NCI-H2196 treated with DMSO at 0.1 percent for 48 hours (cell line): Measurements from ENCODE around the gene GGNBP2.

Experiments used
- DNase-seq: peaks from one replicate; lab custom pipeline; 2025; ENCODE audit not compliant: unreplicated experiment; lab: John Stamatoyannopoulos, UW

GGNBP2 gene

GRCh38 chr17:36515837-36516236 lies 28.9 kb upstream of the GGNBP2 start:
- no peak for DNase-seq

GRCh38 chr17:36523113-36523512 lies 21.6 kb upstream of the GGNBP2 start:
- no peak for DNase-seq

GRCh38 chr17:36524428-36524876 lies 20.3 kb upstream of the GGNBP2 start:
- DNase-seq = no peak

GRCh38 chr17:36525113-36525512 lies 19.6 kb upstream of the GGNBP2 start:
- no peak for DNase-seq

GRCh38 chr17:36525888-36526287 lies 18.8 kb upstream of the GGNBP2 start:
- no peak for DNase-seq

GRCh38 chr17:36527621-36528250 lies 17.0 kb upstream of the GGNBP2 start:
- no peak for DNase-seq

- no peak for DNase-seq
Observed at GRCh38 chr17:36529121-36529520, 15.6 kb upstream of the GGNBP2 start.

GRCh38 chr17:36532435-36532975 lies 12.2 kb upstream of the GGNBP2 start:
- no peak for DNase-seq

- peak; percentile 24 for DNase-seq
Observed at GRCh38 chr17:36533935-36534839, 10.5 kb upstream of the GGNBP2 start.

- peak; percentile 69 for DNase-seq
Observed at GRCh38 chr17:36534840-36535668, 9.7 kb upstream of the GGNBP2 start, which contains the start of the genes MYO19 and PIGW. TSS of gene MYO19 (minus strand) at chr17:36534868. CDS start at chr17:36532538, 2,330 bp downstream. TSS of gene PIGW (plus strand) at chr17:36534987. CDS start at chr17:36537102, 2,115 bp downstream.

GRCh38 chr17:36535669-36536081 lies 9.0 kb upstream of the GGNBP2 start:
- no peak for DNase-seq

- no peak for DNase-seq
Observed at GRCh38 chr17:36540696-36541095, 4.0 kb upstream of the GGNBP2 start.

GRCh38 chr17:36542755-36543154 lies 2.0 kb upstream of the GGNBP2 start:
- no peak for DNase-seq

GRCh38 chr17:36544044-36544306 lies 744 bp upstream of the GGNBP2 start:
- no peak for DNase-seq

- no peak for DNase-seq
Observed at GRCh38 chr17:36545077-36545464, 352 bp downstream of the GGNBP2 start.

GRCh38 chr17:36545465-36546417 lies 1.0 kb downstream of the GGNBP2 start:
- peak; percentile 62 for DNase-seq

GRCh38 chr17:36546418-36547093 lies 1.8 kb downstream of the GGNBP2 start:
- DNase-seq = no peak

GRCh38 chr17:36547776-36548175 lies 3.1 kb downstream of the GGNBP2 start:
- no peak for DNase-seq
